K562 (cell line): ENCODE measurements around the gene DAAM1. TPM values are rescaled to one million over a fixed set of nuclear protein-coding genes. Genes with fewer than 3 reads are reported as not detected.

Experiments used
- ATAC-seq: fragments of 200-7000 bp; cut with Tn5 transposase; 3 replicates; pipeline ENCODE4 v1.9.1; 2020; ENCODE audit warnings: moderate library complexity
- BruUV-seq: library from RNA; stranded (reverse); fragments of 400-500 nt; replicated peaks from 2 replicates; lab custom pipeline; 2021; lab: Mats Ljungman, UMichigan
- CTCF ChIA-PET: fragments of 300-600 bp; formaldehyde crosslinking; extraction: SDS; loops from one replicate; lab custom pipeline; 2021; ENCODE audit warnings: low intra/inter-chr PET ratio; lab: Yijun Ruan, JAX
- POLR2A ChIA-PET: fragments of 300-600, 350-650 bp; sonication (Branson Sonifier 250); formaldehyde crosslinking; extraction: SDS; loops from one replicate; lab custom pipeline; 2021; ENCODE audit warnings: antibody characterized with exemption, inconsistent platforms; lab: Yijun Ruan, JAX
- DNase-seq, 4 experiments: peaks; one replicate each; pipeline versions ENCODE4 v3.0.0 to v3.0.0-alpha.2; 2011 to 2018; ENCODE audit warnings: low spot score in 3 of 4, mixed read lengths in 3 of 4; ENCODE audit errors: extremely low read depth in 1 of 4
- FAIRE-seq: peaks from 2 replicates; lab custom pipeline; 2011; peaks lifted over from hg19 to GRCh38; lab: Jason Lieb, UNC
- H2AFZ ChIP-seq: 2 replicates; pipeline ENCODE4 v1.6.0; 2011; ENCODE audit warnings: low read depth, low read length, control low read depth, inconsistent platforms
- H3K27ac ChIP-seq: fragments of 200-600 bp; 3 replicates; pipeline ENCODE4 v1.8.0; 2011; ENCODE audit warnings: low read depth, mild to moderate bottlenecking, control low read depth, inconsistent platforms, low read length, moderate library complexity, mixed read lengths; ENCODE audit errors: extremely low read depth
- H3K27me3 ChIP-seq, 2 experiments: fragments of 300-600 bp in 1 of 2; 2 replicates in 1 of 2; 3 replicates in 1 of 2; pipeline versions ENCODE4 v1.6.0 to v1.8.0; 2011; ENCODE audit warnings: inconsistent platforms in 2 of 2, low read length in 2 of 2, mild to moderate bottlenecking in 1 of 2, mixed read lengths in 1 of 2, moderate library complexity in 1 of 2; ENCODE audit not compliant: control insufficient read depth in 2 of 2, insufficient read depth in 2 of 2
- H3K36me3 ChIP-seq: fragments of 300-600 bp; 3 replicates; pipeline ENCODE4 v1.8.0; 2011; ENCODE audit warnings: mild to moderate bottlenecking, low read length, inconsistent platforms; ENCODE audit not compliant: control insufficient read depth, insufficient read depth
- H3K4me1 ChIP-seq, 2 experiments: fragments of 200-600 bp in 1 of 2; replicated peaks in 1 of 2; 2 replicates in 1 of 2; 3 replicates in 1 of 2; pipeline versions ENCODE4 v1.5.1 to v1.8.0; 2011; ENCODE audit warnings: inconsistent platforms in 2 of 2, low read length in 2 of 2, mild to moderate bottlenecking in 1 of 2, mixed read lengths in 1 of 2, moderate library complexity in 1 of 2; ENCODE audit not compliant: control insufficient read depth in 2 of 2, insufficient read depth in 2 of 2
- H3K4me2 ChIP-seq: 2 replicates; pipeline ENCODE4 v1.6.1; 2011; ENCODE audit warnings: low read length, control low read depth, inconsistent platforms, mixed read lengths; ENCODE audit not compliant: insufficient read depth
- H3K4me3 ChIP-seq: fragments of 200-600 bp; sonication (generic), shearing (Covaris generic); 2 replicates; pipeline ENCODE4 v1.5.1; 2016; ENCODE audit warnings: control low read depth, inconsistent platforms
- H3K79me2 ChIP-seq: fragments of 200-600 bp; 3 replicates; pipeline ENCODE4 v1.8.0; 2011; ENCODE audit warnings: low read length, inconsistent platforms; ENCODE audit not compliant: control insufficient read depth, insufficient read depth
- H3K9ac ChIP-seq, 2 experiments: 2 replicates each; pipeline versions ENCODE4 v1.6.0 to v1.6.1; 2011; ENCODE audit warnings: low read depth in 2 of 2, low read length in 2 of 2, control low read depth in 1 of 2, inconsistent platforms in 1 of 2, mild to moderate bottlenecking in 1 of 2, mixed read lengths in 1 of 2; ENCODE audit not compliant: insufficient read depth in 1 of 2
- H3K9me1 ChIP-seq: one replicate; pipeline ENCODE4 v1.6.0; 2011; ENCODE audit warnings: inconsistent platforms, mild to moderate bottlenecking, low read length, moderate library complexity; ENCODE audit not compliant: control insufficient read depth, insufficient read depth
- H3K9me3 ChIP-seq: replicated peaks from 2 replicates; pipeline ENCODE4 v1.5.1; 2011; ENCODE audit warnings: low read depth, low read length, inconsistent platforms; ENCODE audit not compliant: control insufficient read depth, insufficient read depth
- H4K20me1 ChIP-seq: replicated peaks from 2 replicates; pipeline ENCODE4 v1.6.1; 2011; ENCODE audit warnings: low read length, inconsistent platforms, mixed read lengths; ENCODE audit not compliant: control insufficient read depth, insufficient read depth
- WGBS: fragments of 100-300 bp; shearing (Covaris generic); methylation state at CpG from one replicate; pipeline ENCODE4 v1.1.6; 2016; ENCODE audit warnings: low coverage, mixed read lengths; ENCODE audit not compliant: insufficient coverage; ENCODE audit errors: missing lambda C conversion rate; 5-methylcytosine and 5-hydroxymethylcytosine counted together
- in situ Hi-C: fragments of 300-500 bp; cut with MboI; formaldehyde crosslinking; loops from 4 replicates; pipeline ENCODE4 v1.15.0; 2018; ENCODE audit warnings: inconsistent platforms, mixed read lengths
- intact Hi-C: fragments of 100-400 bp; cut with micrococcal nuclease; formaldehyde crosslinking; loops from 2 replicates; pipeline ENCODE4 v1.14.2; 2022
- polyA plus RNA-seq, 8 experiments: library from polyadenylated mRNA; depleted of rRNA in 4 of 8; stranded (reverse) in 5 of 8; unstranded in 3 of 8; fragments of >200 nt; fragmentation: Nextera tagmentation in 2 of 8; fragmentation: Illumina TruSeq in 1 of 8; extraction: Ambion mirVana in 2 of 8; extraction: Trizol in 1 of 8; gene quantifications; 2 replicates each; pipeline versions ENCODE4 v1.2.1 to v1.2.3, GENCODE V29; 2011 to 2014; ENCODE audit warnings: inconsistent platforms in 1 of 8, missing spikeins in 1 of 8
- total RNA-seq, 7 experiments: library from RNA; depleted of rRNA in 6 of 7; stranded (reverse); fragments of >200 nt in 6 of 7; fragmentation: Illumina TruSeq in 2 of 7; extraction: Trizol in 2 of 7; gene quantifications; 2 replicates each; pipeline versions ENCODE4 v1.2.1 to v1.2.3, GENCODE V29; 2011 to 2021; ENCODE audit warnings: low replicate concordance in 1 of 7
- TF ChIP-seq, protein P1 (sequence below): fragments of 450-650 bp; IDR thresholded peaks from 2 replicates; pipeline ENCODE4 v1.6.1; 2018; ENCODE audit not compliant: partially characterized antibody

DAAM1 gene
- total and polyA plus RNA-seq, 9 of the 15 experiments (the other 6 are each of a cell fraction or from before 2014, with no cell fraction given): 3.6 to 11.6 (median 6.7) TPM

DNA sequence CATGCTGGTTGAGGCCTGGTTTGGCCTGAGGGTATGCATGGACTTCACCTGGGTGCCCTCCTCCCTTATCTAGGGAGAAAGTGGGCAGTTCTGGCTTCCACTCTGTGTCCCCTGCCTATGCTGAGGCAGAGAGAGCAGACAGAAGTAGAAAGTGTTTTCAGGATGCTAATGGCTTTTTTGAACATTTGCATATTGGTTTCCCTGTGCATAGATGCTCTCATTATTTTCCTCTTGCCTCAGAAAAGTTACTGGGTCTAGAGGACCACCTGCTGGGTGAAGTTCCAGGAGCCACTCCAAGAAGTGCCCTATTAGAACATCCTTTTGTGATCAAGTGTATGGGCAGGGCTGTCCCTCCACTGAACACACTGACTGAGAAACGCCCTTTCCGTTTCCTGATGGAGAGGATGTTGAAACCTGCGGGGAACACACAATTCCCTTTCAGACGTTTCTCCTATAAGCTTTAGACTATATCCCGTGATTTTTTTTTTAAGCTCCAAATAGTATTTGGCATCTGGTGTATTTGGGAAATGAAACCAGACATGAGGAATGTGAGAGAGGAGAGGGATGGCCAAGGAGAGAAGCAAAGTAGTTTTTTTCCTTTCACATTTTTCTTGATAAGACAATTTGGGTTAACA, 66.6 kb downstream of the DAAM1 start:
- DNase-seq: no peak
- H3K9me3 ChIP-seq: no peaks in the 10 kb centered on the region
- TF ChIP-seq, protein P1, sequence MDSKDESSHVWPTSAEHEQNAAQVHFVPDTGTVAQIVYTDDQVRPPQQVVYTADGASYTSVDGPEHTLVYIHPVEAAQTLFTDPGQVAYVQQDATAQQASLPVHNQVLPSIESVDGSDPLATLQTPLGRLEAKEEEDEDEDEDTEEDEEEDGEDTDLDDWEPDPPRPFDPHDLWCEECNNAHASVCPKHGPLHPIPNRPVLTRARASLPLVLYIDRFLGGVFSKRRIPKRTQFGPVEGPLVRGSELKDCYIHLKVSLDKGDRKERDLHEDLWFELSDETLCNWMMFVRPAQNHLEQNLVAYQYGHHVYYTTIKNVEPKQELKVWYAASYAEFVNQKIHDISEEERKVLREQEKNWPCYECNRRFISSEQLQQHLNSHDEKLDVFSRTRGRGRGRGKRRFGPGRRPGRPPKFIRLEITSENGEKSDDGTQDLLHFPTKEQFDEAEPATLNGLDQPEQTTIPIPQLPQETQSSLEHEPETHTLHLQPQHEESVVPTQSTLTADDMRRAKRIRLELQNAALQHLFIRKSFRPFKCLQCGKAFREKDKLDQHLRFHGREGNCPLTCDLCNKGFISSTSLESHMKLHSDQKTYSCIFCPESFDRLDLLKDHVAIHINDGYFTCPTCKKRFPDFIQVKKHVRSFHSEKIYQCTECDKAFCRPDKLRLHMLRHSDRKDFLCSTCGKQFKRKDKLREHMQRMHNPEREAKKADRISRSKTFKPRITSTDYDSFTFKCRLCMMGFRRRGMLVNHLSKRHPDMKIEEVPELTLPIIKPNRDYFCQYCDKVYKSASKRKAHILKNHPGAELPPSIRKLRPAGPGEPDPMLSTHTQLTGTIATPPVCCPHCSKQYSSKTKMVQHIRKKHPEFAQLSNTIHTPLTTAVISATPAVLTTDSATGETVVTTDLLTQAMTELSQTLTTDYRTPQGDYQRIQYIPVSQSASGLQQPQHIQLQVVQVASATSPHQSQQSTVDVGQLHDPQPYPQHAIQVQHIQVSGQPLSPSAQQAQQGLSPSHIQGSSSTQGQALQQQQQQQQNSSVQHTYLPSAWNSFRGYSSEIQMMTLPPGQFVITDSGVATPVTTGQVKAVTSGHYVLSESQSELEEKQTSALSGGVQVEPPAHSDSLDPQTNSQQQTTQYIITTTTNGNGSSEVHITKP: no peak
- TF ChIP-seq, all 486 proteins: peak for 0
- FAIRE-seq (no peak), ATAC-seq (no peak)
- POLR2A ChIA-PET: no interaction called here
- H3K36me3 ChIP-seq: no peaks in the 10 kb centered on the region
- no peak overlapping the region for H3K4me2 ChIP-seq
- H3K27ac ChIP-seq: no peak overlapping the region
- peaks cover 20% of the 10 kb centered on the region for H4K20me1 ChIP-seq
- WGBS: 9% methylated on average over 5 of the region's 5 CpGs
- H3K4me3 ChIP-seq: no peak overlapping the region
- H2AFZ ChIP-seq: no peak overlapping the region
- H3K79me2 ChIP-seq: no peaks in the 10 kb centered on the region
- BruUV-seq: no TSS peak
- H3K4me1 ChIP-seq: peaks cover 0 to 2% of the 10 kb centered on the region in 2 experiments; a peak in 2 of 5 replicates
- no peak overlapping the region for H3K9ac ChIP-seq
- in situ Hi-C loops (no loop called here), intact Hi-C loops (no loop called here)
- CTCF ChIA-PET: no interaction called here
- H3K27me3 ChIP-seq: no peaks in the 10 kb centered on the region
- peaks cover 2% of the 10 kb centered on the region for H3K9me1 ChIP-seq
